ENCODE data around the gene WWC1.

WWC1 gene

GRCh38 chr5:168408561-168409305 is 117.3 kb downstream of the WWC1 start:
- Mint-ChIP-seq H3K4me1 (ENCODE audit: low read depth) (peaks cover 22% of the 10 kb centered on the region), H3K4me3 (peak overlapping the region; percentile 62), H3K9me3 (no peaks in the 10 kb centered on the region), H3K36me3 (ENCODE audit: low read depth) (no peaks in the 10 kb centered on the region), H3K27me3 (peaks cover 14% of the 10 kb centered on the region), H3K27ac (no peak overlapping the region)

GRCh38 chr5:168409591-168410458 is 118.4 kb downstream of the WWC1 start:
- peak overlapping the region; percentile 62 for H3K4me3 Mint-ChIP-seq
- H3K27ac Mint-ChIP-seq: no peak overlapping the region
- H3K9me3 Mint-ChIP-seq: no peaks in the 10 kb centered on the region
- H3K27me3 Mint-ChIP-seq: peaks cover 12% of the 10 kb centered on the region
- peaks cover 22% of the 10 kb centered on the region for H3K4me1 Mint-ChIP-seq (ENCODE audit: low read depth)
- no peaks in the 10 kb centered on the region for H3K36me3 Mint-ChIP-seq (ENCODE audit: low read depth)

- Mint-ChIP-seq H3K4me1 (ENCODE audit: low read depth) (peaks cover 22% of the 10 kb centered on the region), H3K36me3 (ENCODE audit: low read depth) (no peaks in the 10 kb centered on the region), H3K27me3 (peaks cover 8% of the 10 kb centered on the region), H3K4me3 (no peak overlapping the region), H3K9me3 (no peaks in the 10 kb centered on the region), H3K27ac (no peak overlapping the region)
Observed at GRCh38 chr5:168411871-168412270, 120.4 kb downstream of the WWC1 start.

- H3K27ac Mint-ChIP-seq: no peak overlapping the region
- no peak overlapping the region for H3K4me3 Mint-ChIP-seq
- no peaks in the 10 kb centered on the region for H3K36me3 Mint-ChIP-seq (ENCODE audit: low read depth)
- no peaks in the 10 kb centered on the region for H3K9me3 Mint-ChIP-seq
- peaks cover 8% of the 10 kb centered on the region for H3K27me3 Mint-ChIP-seq
- H3K4me1 Mint-ChIP-seq (ENCODE audit: low read depth): peaks cover 22% of the 10 kb centered on the region
Observed at GRCh38 chr5:168413062-168413461, 121.6 kb downstream of the WWC1 start.

- no peak overlapping the region for H3K4me3 Mint-ChIP-seq
Observed at GRCh38 chr5:168413596-168413995, 122.2 kb downstream of the WWC1 start.

GRCh38 chr5:168415401-168415800 is 124.0 kb downstream of the WWC1 start:
- H3K27me3 Mint-ChIP-seq: peaks cover 8% of the 10 kb centered on the region
- H3K4me3 Mint-ChIP-seq: no peak overlapping the region
- no peak overlapping the region for H3K27ac Mint-ChIP-seq
- H3K36me3 Mint-ChIP-seq (ENCODE audit: low read depth): no peaks in the 10 kb centered on the region
- H3K4me1 Mint-ChIP-seq (ENCODE audit: low read depth): peaks cover 5% of the 10 kb centered on the region
- H3K9me3 Mint-ChIP-seq: no peaks in the 10 kb centered on the region

More at GRCh38 chr5:168413596-168413995, 122.2 kb downstream of the WWC1 start:
- Mint-ChIP-seq H3K36me3 (ENCODE audit: low read depth) (no peaks in the 10 kb centered on the region), H3K27ac (no peak overlapping the region), H3K27me3 (peaks cover 8% of the 10 kb centered on the region), H3K4me1 (ENCODE audit: low read depth) (peaks cover 22% of the 10 kb centered on the region), H3K9me3 (no peaks in the 10 kb centered on the region)

- Mint-ChIP-seq H3K9me3 (no peaks in the 10 kb centered on the region), H3K4me1 (ENCODE audit: low read depth) (peaks cover 2% of the 10 kb centered on the region), H3K4me3 (no peak overlapping the region), H3K36me3 (ENCODE audit: low read depth) (no peaks in the 10 kb centered on the region), H3K27ac (no peak overlapping the region), H3K27me3 (peaks cover 8% of the 10 kb centered on the region)
Observed at GRCh38 chr5:168415971-168416370, 124.5 kb downstream of the WWC1 start.

- Mint-ChIP-seq H3K4me1 (ENCODE audit: low read depth) (no peaks in the 10 kb centered on the region), H3K4me3 (no peak overlapping the region), H3K36me3 (ENCODE audit: low read depth) (no peaks in the 10 kb centered on the region), H3K27me3 (peaks cover 3% of the 10 kb centered on the region), H3K9me3 (no peaks in the 10 kb centered on the region), H3K27ac (no peak overlapping the region)
Observed at GRCh38 chr5:168417731-168418429, 126.4 kb downstream of the WWC1 start.

GRCh38 chr5:168420461-168420860 is 129.0 kb downstream of the WWC1 start:
- H3K27me3 Mint-ChIP-seq: no peaks in the 10 kb centered on the region
- no peak overlapping the region for H3K4me3 Mint-ChIP-seq
- H3K27ac Mint-ChIP-seq: no peak overlapping the region
- H3K9me3 Mint-ChIP-seq: no peaks in the 10 kb centered on the region
- H3K4me1 Mint-ChIP-seq (ENCODE audit: low read depth): no peaks in the 10 kb centered on the region
- H3K36me3 Mint-ChIP-seq (ENCODE audit: low read depth): no peaks in the 10 kb centered on the region

- Mint-ChIP-seq H3K27ac (no peak overlapping the region), H3K27me3 (no peaks in the 10 kb centered on the region), H3K4me1 (ENCODE audit: low read depth) (no peaks in the 10 kb centered on the region), H3K9me3 (no peaks in the 10 kb centered on the region), H3K4me3 (no peak overlapping the region), H3K36me3 (ENCODE audit: low read depth) (no peaks in the 10 kb centered on the region)
Observed at GRCh38 chr5:168422431-168422830, 131.0 kb downstream of the WWC1 start.

- H3K27me3 Mint-ChIP-seq: no peaks in the 10 kb centered on the region
- no peak overlapping the region for H3K27ac Mint-ChIP-seq
- no peaks in the 10 kb centered on the region for H3K4me1 Mint-ChIP-seq (ENCODE audit: low read depth)
- H3K4me3 Mint-ChIP-seq: no peak overlapping the region
- H3K9me3 Mint-ChIP-seq: no peaks in the 10 kb centered on the region
- H3K36me3 Mint-ChIP-seq (ENCODE audit: low read depth): no peaks in the 10 kb centered on the region
Observed at GRCh38 chr5:168423478-168423877, 132.0 kb downstream of the WWC1 start.

GRCh38 chr5:168423971-168424370 is 132.5 kb downstream of the WWC1 start:
- Mint-ChIP-seq H3K27ac (no peak overlapping the region), H3K9me3 (no peaks in the 10 kb centered on the region), H3K27me3 (no peaks in the 10 kb centered on the region), H3K4me1 (ENCODE audit: low read depth) (no peaks in the 10 kb centered on the region), H3K36me3 (ENCODE audit: low read depth) (no peaks in the 10 kb centered on the region), H3K4me3 (no peak overlapping the region)

GRCh38 chr5:168424594-168425323 is 133.3 kb downstream of the WWC1 start:
- Mint-ChIP-seq H3K4me3 (no peak overlapping the region), H3K4me1 (ENCODE audit: low read depth) (no peaks in the 10 kb centered on the region), H3K36me3 (ENCODE audit: low read depth) (no peaks in the 10 kb centered on the region), H3K9me3 (no peaks in the 10 kb centered on the region), H3K27ac (no peak overlapping the region), H3K27me3 (no peaks in the 10 kb centered on the region)

- Mint-ChIP-seq H3K27me3 (no peaks in the 10 kb centered on the region), H3K4me1 (ENCODE audit: low read depth) (no peaks in the 10 kb centered on the region)
Observed at GRCh38 chr5:168426007-168426863, 134.8 kb downstream of the WWC1 start.

More at GRCh38 chr5:168426007-168426863, 134.8 kb downstream of the WWC1 start:
- no peak overlapping the region for H3K4me3 Mint-ChIP-seq
- H3K36me3 Mint-ChIP-seq (ENCODE audit: low read depth): no peaks in the 10 kb centered on the region
- H3K27ac Mint-ChIP-seq: no peak overlapping the region
- no peaks in the 10 kb centered on the region for H3K9me3 Mint-ChIP-seq

Measured in stimulated activated naive CD8-positive, alpha-beta T cell treated with anti-CD3 and anti-CD28 coated beads, Interleukin-15, Interleukin-2, amounts not matched to agents 100 ng/mL and 50 ng/mL, for 24 hours (primary cell).